Lung (tissue), 12 donors: Measurements from ENCODE around the gene ETNK2. TPM values are rescaled to one million over a fixed set of nuclear protein-coding genes. Genes with fewer than 3 reads are reported as not detected.
"Not testable (repeated sequence)": the region's sequence is repeated elsewhere in the genome, so short reads cannot be mapped to it uniquely, and the experiment has no call there.

Experiments
- ATAC-seq: fragments of 200-7000 bp; cut with Tn5 transposase; one replicate; pipeline ENCODE4 v1.9.1; 2020; ENCODE audit warnings: moderate number of reproducible peaks; ENCODE audit not compliant: insufficient read depth, low FRiP score
- DNase-seq, 3 donors: peaks; one replicate each; pipeline ENCODE4 v3.0.0-alpha.2; 2013 to 2017
- H3K27ac ChIP-seq, 2 donors: one replicate each; pipeline ENCODE4 v1.5.1; 2013; ENCODE audit warnings: mild to moderate bottlenecking in 2 of 2, moderate library complexity in 2 of 2, control low read depth in 1 of 2, inconsistent platforms in 1 of 2, low read depth in 1 of 2, low read length in 1 of 2
- H3K27me3 ChIP-seq, 3 donors: one replicate each; pipeline ENCODE4 v1.5.1; 2013; ENCODE audit warnings: low read length in 2 of 3; ENCODE audit not compliant: control insufficient read depth in 3 of 3, insufficient read depth in 3 of 3
- H3K36me3 ChIP-seq, 4 donors: one replicate each; pipeline ENCODE4 v1.5.1; 2013; ENCODE audit warnings: low read length in 4 of 4, mild to moderate bottlenecking in 1 of 4, moderate library complexity in 1 of 4; ENCODE audit not compliant: control insufficient read depth in 4 of 4, insufficient read depth in 4 of 4
- H3K4me1 ChIP-seq, 5 donors: one replicate each; pipeline ENCODE4 v1.5.1; 2013; ENCODE audit warnings: low read length in 5 of 5, mild to moderate bottlenecking in 2 of 5, moderate library complexity in 1 of 5; ENCODE audit not compliant: control insufficient read depth in 5 of 5, insufficient read depth in 5 of 5
- H3K4me3 ChIP-seq: one replicate; pipeline ENCODE4 v1.5.1; 2013; ENCODE audit warnings: mild to moderate bottlenecking, control low read depth, moderate library complexity
- H3K9ac ChIP-seq, 2 donors: one replicate each; pipeline ENCODE4 v1.5.1; 2013; ENCODE audit warnings: low read length in 2 of 2, control low read depth in 1 of 2; ENCODE audit not compliant: insufficient read depth in 1 of 2
- H3K9me3 ChIP-seq, 4 donors: one replicate each; pipeline ENCODE4 v1.5.1; 2013; ENCODE audit warnings: low read length in 3 of 4, mild to moderate bottlenecking in 1 of 4, moderate library complexity in 1 of 4; ENCODE audit not compliant: control insufficient read depth in 4 of 4, insufficient read depth in 3 of 4
- CTCF ChIP-seq: IDR thresholded peaks from 2 replicates; pipeline ENCODE4 v1.5.1; 2012; ENCODE audit warnings: mild to moderate bottlenecking; ENCODE audit errors: control extremely low read depth, extremely low read depth
- WGBS, 2 donors: extraction: QIAGEN DNeasy Blood & Tissue Kit; methylation state at CpG; one replicate each; pipeline ENCODE4 v1.1.7; 2013; 5-methylcytosine and 5-hydroxymethylcytosine counted together
- polyA plus RNA-seq, 2 donors: library from polyadenylated mRNA; stranded (reverse); fragments of 200-250 nt; gene quantifications; one replicate each; pipeline ENCODE4 v1.2.1, GENCODE V29; 2013
- total RNA-seq, 2 donors: library from RNA; depleted of rRNA in 1 of 2; stranded (reverse); fragments of >200 nt in 1 of 2; gene quantifications; one replicate each; pipeline ENCODE4 v1.2.1, GENCODE V29; 2014 to 2021
- donor health status: control.
- donor health status: control.
- donor health status: Bipolar disorder and iron deficiency.
- donor health status: healthy.
- donor health status: DM: yes; HTN: yes; CAD: no.

The ETNK2 gene
- total and polyA plus RNA-seq, 4 donors: 2.2 to 5.8 (median 3.9) TPM

- no peak overlapping the region for H3K9ac ChIP-seq
- H3K36me3 ChIP-seq: no peaks in the 10 kb centered on the region
- ATAC-seq: no peak
- no peak for TF ChIP-seq CTCF
- H3K4me1 ChIP-seq: peaks cover 0 to 51% (median 17%) of the 10 kb centered on the region in 5 donors
- H3K9me3 ChIP-seq: no peaks in the 10 kb centered on the region
- no peak overlapping the region for H3K4me3 ChIP-seq
- peak overlapping the region in 1 of 2 donors; percentile 72 for H3K27ac ChIP-seq
- 19 to 37% methylated on average over 13 of the region's 13 CpGs for WGBS, 2 donors
- DNase-seq: no peak
- H3K27me3 ChIP-seq: no peaks in the 10 kb centered on the region
These were observed 49.7 kb downstream of the ETNK2 start for GRCh38 chr1:204102029-204102611.

- not testable (repeated sequence) for H3K27me3 ChIP-seq, H3K27ac ChIP-seq, H3K4me3 ChIP-seq, H3K9ac ChIP-seq, DNase-seq, ATAC-seq, H3K9me3 ChIP-seq, H3K36me3 ChIP-seq
- WGBS, 2 donors: 88 to 90% methylated on average over 2 of the region's 2 CpGs
- H3K4me1 ChIP-seq: peaks cover 0 to 50% (median 20%) of the 10 kb centered on the region in 5 donors
These were observed 52.1 kb downstream of the ETNK2 start for GRCh38 chr1:204099754-204100153.

- Histone ChIP-seq H3K9ac (no peak overlapping the region), H3K4me1 (peaks cover 0 to 49% (median 18%) of the 10 kb centered on the region in 5 donors), H3K36me3 (no peaks in the 10 kb centered on the region), H3K27ac (peak overlapping the region in 1 of 2 donors; percentile 11), H3K27me3 (no peaks in the 10 kb centered on the region), H3K4me3 (no peak overlapping the region), H3K9me3 (no peaks in the 10 kb centered on the region)
- WGBS, 2 donors: 93 to 99% methylated on average over 4 of the region's 4 CpGs
- ATAC-seq (no peak), DNase-seq (no peak)
- no peak for TF ChIP-seq CTCF
These were observed 53.2 kb downstream of the ETNK2 start for GRCh38 chr1:204098683-204099082.

GRCh38 chr1:204096931-204097330, 54.9 kb downstream of the ETNK2 start:
- no peak for TF ChIP-seq CTCF
- DNase-seq (no peak), ATAC-seq (no peak)
- WGBS, 2 donors: 78 to 84% methylated on average over 3 of the region's 3 CpGs
- H3K4me1 ChIP-seq: peaks cover 2 to 46% (median 13%) of the 10 kb centered on the region in 5 donors
- H3K9ac ChIP-seq: no peak overlapping the region
- no peaks in the 10 kb centered on the region for H3K36me3 ChIP-seq
- H3K27ac ChIP-seq: peak overlapping the region in 1 of 2 donors; percentile 42
- no peaks in the 10 kb centered on the region for H3K9me3 ChIP-seq
- H3K27me3 ChIP-seq: no peaks in the 10 kb centered on the region
- H3K4me3 ChIP-seq: no peak overlapping the region
